Activated CD8-positive, alpha-beta memory T cell treated with anti-CD3 and anti-CD28 coated beads, Interleukin-2, amount 50 U/mL, for 1 hour (primary cell): ENCODE measurements around the gene STK16.
"Not testable (repeated sequence)": the region's sequence is repeated elsewhere in the genome, so short reads cannot be mapped to it uniquely, and the experiment has no call there.

ENCODE experiments used
- DNase-seq: peaks from one replicate; pipeline ENCODE4 v3.0.0-alpha.2; 2020; ENCODE audit errors: extremely low read depth

The STK16 gene

DNA sequence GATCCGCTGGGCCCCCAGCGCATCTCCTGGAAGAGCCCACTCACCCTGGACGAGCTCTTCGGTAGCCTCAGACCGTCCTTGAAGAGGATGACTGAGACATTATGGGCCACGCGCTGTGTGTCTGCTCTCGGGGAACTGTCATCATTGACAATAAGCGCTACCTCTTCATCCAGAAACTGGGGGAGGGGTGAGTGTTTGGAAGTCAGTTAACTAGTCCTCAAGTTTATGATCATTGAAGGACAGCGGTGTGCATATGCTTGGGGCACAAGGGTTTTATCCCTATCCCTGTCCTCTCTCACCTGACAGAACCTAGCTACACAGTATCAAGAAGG is 586 bp downstream of the STK16 start:
- DNase-seq, result no peak

DNA sequence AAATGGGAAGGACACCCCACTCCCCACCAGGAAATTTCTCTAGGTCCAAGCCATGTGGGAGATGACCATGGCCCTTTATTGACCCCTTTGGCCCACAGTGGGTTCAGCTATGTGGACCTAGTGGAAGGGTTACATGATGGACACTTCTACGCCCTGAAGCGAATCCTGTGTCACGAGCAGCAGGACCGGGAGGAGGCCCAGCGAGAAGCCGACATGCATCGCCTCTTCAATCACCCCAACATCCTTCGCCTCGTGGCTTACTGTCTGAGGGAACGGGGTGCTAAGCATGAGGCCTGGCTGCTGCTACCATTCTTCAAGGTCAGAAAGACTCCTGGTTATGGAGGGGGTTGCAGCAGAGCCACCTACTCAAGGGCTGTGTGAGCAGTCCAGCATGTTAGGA is 1.3 kb downstream of the STK16 start:
- no peak for DNase-seq

DNA sequence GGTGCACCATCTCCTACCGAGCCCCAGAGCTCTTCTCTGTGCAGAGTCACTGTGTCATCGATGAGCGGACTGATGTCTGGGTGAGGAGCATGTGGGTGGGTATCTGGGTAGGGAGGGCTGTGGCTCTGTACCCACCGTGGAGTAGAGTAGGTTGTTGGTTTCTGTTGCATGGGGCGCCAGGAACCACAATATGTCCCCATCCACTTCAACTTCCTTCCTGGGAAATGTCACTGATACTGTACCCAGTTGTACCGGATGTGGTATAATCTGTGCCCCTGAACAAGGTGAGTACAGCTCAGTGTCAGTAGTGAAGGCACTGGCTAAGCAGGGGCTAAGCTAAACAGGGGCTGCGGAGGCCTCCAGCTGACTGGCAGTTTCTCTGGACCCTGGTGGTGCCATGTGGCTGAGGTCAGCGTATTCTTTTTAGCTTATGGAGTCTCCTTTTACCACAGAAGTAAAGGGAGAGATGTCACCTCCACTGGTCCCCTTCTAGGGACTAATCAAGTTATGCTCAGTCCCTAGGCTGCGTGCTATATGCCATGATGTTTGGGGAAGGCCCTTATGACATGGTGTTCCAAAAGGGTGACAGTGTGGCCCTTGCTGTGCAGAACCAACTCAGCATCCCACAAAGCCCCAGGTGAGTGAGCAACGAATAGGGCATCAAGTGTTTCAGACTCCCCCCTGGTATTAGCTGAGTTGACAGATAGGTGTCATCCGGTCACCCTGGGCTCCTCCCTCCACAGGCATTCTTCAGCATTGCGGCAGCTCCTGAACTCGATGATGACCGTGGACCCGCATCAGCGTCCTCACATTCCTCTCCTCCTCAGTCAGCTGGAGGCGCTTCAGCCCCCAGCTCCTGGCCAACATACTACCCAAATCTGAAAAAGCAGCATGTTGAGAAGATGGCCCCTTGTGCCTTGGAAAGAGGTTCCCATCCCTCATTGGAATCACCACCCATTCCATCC is 2.7 kb downstream of the STK16 start:
- peak; percentile 61 for DNase-seq

DNA sequence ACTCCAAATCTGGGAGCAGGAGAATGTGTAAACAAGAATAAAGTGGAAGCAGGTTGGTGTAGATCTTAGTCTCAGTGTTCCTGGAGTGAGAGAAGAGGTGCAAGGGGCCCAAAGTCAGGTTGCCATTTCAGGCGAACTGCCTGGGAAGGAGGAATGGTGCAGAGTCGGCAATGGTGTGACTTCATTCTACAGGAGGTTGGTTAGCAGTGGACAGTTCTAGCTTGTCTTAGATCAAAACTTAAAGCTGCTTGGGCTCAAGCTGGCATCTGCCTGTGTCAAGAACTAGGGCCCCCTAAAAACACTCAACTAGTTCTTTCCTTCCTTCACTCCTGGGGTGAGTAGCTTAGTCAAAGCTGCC is 3.5 kb downstream of the STK16 start:
- DNase-seq, result no peak

DNA sequence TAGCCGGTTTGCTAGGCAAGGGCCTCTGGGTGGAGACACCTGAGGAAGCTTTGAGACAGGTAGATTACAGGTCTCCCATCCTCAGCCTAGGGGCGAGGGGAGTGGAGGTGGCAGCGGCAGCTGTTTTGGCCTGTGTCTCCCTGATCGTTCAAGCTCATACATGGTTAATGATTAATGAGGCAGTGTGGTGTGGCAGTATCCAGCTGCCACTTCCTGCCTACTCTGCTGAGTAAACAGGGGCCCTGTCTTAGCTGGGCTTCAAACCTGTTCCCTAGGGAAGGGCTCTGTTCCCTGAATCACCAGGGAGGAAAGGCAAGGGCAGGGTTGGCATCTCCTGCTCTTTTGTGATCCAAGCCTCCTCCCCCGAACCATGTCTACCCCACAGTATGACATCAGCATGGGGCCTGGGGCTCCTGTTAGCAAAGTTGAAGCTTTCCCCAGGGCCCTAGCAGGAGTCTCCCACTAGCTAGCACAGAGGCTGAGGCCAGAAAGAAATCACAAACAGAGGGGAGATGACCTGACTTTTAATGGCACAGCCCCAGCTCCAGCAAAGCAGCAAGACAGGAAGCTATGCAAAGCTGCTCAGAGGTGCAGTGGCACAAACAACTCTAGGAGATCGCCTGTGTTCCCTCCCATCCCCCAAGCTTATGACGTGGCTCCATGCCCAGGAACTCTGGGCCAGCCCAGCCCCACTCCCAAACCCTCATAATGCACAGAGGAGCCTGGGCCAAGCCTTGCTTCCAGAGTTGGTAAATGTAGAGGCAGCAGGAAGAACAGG is 4.1 kb downstream of the STK16 start:
- no peak for DNase-seq

DNA sequence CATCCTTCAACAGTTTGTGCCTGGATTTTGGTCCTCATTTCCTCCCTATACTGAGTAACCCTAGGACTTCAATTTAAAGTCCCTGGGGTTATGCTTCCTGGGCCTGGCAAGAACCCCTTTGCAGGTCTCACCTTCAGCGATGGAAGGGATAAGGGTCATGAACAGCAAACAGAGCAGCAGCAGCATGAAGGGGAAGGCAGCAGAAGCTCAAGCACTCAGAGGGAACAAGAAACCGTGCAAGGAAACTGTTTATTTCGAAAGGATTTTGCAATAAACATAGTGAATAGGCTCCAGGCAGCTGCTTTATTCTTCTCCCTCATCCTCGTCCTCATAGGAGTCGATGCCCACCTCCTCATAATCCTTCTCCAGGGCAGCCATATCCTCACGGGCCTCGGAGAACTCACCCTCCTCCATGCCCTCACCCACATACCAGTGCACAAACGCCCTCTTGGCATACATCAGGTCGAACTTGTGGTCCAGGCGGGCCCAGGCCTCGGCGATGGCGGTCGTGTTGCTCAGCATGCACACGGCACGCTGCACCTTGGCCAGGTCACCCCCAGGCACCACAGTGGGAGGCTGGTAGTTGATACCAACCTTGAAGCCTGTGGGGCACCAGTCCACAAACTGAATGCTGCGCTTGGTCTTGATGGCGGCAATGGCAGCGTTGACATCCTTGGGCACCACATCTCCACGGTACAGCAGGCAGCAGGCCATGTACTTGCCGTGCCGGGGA is 4.9 kb downstream of the STK16 start:
- DNase-seq, result no peak

DNA sequence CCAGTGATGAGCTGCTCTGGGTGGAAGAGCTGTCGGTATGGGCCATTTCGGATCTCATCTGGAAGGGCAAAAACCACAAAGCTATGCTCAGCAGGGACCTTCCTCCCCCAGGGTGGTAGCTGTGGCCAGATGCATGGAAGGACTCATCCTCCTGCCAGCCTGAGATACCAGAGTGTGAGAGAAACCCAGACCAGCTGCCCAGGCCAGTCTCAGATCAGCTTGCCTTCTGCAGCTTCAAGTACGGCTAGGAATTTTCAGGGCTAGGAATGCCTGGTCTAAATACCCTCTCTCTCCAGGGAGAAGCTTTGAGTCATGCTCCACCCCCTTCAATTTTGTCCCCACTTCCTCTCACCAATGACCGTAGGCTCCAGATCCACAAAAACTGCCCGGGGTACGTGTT is 6.4 kb downstream of the STK16 start:
- no peak for DNase-seq

DNA sequence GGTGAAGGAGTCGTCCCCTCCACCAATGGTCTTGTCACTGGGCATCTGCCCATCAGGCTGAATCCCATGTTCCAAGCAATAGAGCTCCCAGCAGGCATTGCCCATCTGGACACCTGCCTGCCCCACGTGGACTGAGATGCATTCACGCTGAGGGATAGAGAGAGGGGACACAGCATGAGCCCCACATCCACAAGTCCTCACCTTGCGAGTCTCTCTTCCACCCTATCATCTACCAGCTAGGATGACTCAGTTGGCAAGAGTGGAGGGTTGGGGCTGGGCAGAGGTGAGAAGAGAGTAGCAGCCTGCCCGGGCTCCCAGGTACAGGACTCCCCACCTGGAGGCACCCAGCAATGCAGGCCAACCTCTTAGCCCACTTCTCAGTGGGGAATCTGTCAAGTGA is 6.8 kb downstream of the STK16 start:
- no peak for DNase-seq

DNA sequence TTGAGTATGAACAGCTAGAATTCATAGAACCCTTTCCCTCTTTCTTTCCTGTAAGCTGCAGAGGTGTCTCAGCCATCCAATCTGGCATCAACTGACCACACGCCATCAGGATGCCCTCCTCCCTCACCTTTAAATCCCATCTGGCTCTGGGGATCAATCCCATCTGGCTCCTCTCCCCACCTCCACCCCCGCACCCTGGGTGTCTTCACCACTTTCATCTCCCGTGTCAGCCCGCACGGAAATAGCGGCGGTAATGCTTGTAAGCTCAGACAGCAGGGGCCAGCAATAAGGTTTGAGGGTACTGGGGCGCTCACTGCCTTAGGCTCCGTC is 7.3 kb downstream of the STK16 start:
- no peak for DNase-seq

DNA sequence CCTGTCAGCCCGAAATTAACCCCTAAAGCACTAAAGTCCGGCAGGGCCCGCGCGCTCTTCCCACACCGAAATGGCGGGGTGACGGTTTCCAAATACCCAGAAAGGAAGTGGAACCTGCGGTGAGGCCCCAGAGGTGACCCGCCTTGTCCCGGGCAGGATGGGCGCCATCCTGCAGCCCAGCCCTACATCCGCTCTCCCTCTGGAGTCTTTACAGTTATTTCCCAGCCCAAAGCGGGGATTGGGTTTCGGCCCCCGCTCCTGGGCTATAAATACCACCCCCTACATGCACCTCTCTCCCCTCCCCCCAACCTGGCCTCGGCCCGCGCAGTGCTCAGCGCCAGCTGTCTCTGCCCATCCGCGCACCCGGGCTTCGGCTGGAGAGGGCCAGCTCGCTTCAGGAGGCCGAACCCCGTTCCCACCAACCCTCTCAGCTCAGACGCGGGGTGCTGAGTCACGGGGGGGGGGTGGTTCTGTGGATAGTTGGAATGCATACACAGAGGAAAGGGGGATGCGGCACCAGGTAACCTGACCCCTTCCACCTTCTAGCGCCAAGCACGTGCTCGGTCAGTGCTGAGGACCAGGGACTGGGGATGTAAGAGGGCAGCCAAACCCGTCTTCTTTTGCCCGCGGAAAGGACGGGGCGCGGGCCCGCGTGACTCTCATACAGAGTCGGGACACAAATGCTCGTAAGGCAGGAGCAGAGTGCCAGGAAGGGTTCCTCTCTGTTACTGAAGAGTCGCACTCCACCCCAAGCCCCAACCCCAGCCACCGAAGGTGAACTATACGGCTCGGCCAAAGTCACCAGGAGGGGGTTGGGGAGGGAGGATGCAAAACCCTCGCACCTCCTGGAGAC is 7.8 kb downstream of the STK16 start, which contains the start of gene TUBA4B:
Gene TUBA4B, plus strand, starts transcription at position 344 of the 853 bp plus-strand sequence. Its CDS starts 165 bp downstream, at position 509.
- no peak for DNase-seq

DNA sequence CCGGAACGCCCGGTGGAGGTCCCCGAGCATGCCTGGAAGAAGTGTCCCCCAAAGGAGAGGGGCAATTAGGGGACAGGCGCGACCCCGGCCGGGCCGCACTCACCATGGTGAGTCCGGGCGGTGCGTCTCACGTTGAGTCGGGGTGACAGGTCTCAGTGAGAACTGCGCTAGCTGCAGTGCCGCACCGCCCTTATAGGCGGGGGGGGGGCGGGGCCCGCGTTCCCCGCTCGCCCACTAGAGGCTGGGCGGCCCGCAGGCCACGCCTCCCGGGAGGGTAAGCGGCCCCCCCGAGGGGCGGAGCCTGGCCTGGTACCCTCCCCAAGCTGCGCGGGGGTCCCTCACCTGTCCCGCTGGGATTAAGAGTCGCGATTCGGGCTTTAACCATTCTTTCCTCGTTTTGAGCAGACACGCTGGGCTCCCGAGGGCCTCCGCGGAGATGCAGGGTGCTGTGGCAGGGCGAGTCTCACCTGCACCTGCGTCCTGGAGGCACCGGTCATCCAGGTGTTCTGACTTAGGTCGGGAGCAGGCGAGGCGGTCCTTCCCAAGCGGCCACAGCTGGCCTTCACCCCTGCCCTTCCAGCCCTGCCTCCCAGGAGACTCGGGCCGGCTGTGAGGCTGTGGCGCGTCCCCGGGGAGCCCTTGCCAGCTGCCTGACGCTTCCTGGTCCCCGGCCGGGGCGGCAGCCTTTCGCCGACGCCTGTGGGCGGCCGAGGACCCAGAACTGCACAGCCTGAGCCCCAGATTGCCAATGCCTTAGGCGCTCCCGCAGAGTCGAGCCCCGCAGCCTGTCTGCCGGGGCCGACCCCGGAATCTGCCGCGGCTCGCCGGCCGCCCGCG is 8.7 kb downstream of the STK16 start, which contains the start of gene TUBA4A:
Gene TUBA4A, minus strand, starts transcription at position 166 of the 837 bp plus-strand sequence. Its CDS starts 60 bp downstream, at position 106.
- peak; percentile 73 for DNase-seq

DNA sequence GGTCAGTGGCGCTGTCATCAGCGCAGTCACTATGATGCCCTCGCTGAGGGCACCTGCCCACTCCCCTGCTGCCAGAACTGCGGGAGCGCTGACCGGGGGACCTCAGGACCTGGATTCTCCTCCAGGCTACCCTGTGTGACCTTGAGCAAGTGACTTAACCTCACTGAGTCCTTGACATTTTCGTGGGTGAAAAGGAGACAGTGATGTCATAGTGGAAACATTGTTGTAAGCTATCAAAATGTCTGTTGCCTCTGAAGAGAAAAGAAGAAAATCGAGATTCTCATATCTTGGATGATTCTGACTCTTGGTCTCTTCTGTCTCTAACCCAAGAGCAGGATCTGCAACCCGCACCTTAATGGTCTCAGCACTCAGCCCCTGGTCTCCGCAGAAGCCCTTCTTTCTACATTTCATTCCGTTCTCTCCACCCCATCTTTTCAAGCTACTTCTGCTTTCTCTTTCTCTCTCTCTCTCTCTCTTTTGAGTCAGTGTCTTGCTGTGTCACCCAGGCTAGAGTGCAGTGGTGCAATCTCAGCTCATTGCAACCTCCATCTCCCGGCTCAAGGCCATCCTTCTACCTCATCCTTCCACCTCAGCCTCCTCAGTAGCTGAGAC is 9.4 kb downstream of the STK16 start:
- DNase-seq, result no peak

DNA sequence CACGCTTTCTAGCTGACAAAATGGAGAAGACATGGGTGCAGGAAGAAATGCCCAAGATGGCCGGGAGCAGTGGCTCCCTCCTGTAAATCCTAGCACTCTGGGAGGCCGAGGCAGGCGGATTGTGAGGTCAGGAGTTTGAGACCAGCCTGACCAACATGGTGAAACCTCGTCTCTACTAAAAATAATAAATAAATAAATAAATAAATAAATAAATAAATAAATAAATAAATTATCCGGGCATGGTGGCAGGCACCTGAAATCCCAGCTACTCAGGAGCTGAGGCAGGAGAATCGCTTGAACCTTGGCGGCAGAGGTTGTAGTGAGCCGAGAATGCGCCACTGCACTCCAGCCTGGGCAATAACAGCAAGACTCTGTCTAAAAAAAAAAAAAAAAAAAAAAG is 13.7 kb downstream of the STK16 start:
- DNase-seq, result not testable (repeated sequence)

DNA sequence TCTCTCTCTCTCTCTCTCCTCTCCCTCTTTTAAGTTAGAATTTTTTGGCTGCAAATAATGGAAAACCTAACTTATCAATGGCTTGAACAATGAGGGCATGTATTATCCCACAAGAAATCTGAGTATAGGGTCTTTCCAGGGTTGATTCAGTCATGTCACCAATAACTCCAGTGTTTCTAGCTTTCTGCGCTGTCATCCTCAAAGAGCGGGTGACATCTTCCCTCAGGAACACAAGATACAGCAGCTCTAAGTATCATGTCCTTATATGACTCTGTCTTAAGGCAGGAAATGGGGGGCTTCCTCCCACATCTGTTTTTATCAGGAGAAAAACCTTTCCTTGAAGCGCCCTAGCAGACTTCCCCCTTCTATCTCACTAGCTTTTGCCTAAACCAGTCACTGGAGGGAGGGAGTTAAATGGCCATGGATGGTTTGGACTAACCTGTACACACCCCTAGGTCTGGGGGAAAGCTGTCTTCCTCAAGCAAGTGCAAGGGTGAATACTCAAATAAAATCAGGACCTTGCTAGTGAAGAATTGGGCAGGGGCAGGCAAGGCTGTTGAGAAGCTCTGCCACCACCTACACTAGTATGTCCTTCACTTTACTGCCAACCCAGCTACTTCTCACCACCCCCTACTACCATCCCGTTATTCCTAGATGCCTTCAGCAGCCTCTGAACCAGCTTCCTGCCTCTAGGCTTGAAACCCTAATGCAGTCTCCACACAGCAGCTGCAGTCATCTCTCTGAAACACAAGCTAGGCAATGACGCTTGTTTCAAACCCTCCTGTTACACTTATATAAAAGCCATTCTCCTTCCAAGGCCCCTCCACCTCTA is 16.0 kb downstream of the STK16 start:
- DNase-seq, result no peak

DNA sequence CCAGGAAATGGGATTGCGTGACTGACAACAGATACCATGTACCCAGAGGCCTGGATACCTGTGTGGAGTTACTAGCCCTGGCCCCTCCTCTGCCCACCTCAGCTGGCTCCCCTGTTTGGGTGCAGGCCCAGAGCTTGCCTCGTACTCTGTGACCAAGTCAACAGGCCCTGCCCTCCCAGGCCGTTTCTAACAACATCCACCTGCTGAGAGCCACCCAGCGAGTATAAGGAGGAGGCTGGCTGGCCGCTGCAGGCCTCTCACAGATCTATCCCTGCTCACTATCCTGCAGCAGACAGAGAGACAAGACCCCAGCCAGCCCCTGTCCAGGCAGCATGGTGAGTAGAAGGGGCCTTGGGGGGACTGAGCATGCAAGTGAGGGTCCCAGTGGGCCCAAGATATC is 21.0 kb downstream of the STK16 start:
- DNase-seq, result no peak

DNA sequence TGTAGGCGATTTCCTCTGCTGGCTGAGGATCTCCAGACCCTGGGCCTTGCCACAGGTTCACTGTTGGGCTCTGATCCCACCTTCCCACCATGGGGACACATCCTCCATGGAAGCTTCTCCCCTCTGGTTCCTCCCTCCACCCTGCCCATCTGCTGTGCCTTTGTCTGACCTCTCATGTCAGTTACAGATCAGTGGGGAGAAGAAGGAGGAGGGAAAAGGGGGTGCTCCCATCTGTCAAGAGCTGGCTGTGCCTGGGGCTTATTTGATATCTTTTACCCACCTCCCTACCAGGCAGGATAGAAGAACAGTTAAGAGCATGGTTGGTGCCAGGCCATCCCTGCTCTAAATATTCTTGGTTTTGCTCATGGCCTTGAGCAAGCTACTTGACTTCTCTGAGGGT is 21.6 kb downstream of the STK16 start:
- no peak for DNase-seq

DNA sequence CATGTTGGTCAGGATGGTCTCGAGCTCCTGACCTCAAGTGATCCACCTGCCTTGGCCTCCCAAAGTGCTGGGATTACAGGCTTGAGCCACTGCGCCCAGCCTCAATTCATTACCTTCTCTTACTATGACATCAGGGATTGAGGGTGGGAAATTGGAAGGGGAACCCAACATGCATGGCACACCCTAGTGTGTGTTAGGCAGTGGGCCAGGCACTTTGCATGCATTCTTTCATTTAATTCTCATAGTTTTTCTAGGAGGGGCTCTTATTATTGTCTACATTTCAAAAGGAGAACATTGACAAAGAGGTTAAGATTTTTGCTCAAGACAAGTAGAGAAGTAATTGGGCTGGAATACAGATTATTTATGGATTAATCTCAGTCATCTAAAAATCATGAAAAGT is 23.0 kb downstream of the STK16 start:
- no peak for DNase-seq

DNA sequence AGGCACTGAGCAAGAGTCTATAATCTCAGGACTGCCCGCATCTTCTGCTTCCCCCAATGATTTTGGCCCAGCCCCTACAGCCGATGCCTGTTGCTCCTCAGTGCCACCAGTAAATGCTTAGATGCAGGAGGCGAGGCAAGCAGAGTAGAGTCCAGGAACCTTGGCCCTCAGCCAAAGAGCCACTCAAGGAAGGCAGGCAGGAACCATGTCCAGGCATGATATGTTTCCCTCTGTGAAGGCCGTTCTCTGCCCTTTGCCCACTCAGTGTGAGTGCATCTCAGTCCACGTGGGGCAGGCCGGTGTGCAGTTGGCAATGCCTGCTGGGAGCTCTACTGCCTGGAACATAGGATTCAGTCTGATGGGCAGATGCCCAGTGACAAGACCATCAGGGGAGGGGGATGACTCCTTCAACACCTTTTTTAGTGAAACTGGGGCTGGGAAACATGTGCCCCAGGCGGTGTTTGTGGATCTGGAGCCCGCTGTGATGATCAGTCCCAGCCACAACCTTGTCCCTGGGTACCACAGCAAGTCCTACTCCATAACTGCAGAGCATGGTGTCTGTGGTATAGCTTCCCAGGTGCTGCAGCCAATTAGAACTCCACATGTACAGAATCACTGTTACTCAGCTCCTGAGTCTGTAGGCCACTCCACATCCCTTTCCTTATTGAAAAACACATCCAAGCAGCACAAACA is 24.2 kb downstream of the STK16 start:
- no peak for DNase-seq

DNA sequence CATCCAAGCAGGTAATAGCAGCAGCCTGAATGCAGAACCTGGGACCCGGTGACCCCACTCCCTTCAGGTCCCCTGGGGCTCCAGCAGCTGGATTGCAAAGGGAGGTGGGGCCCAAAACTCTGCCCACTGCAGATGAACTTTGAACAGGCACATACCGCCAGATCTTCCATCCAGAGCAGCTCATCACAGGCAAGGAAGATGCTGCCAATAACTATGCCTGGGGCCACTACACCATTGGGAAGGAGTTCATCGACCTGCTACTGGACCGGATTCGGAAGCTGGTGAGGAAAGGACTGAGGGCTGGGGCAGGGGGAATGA is 24.7 kb downstream of the STK16 start:
- no peak for DNase-seq
